Panc1 (cell line): ENCODE data around the gene IL1F10.

Source experiments
- REST ChIP-seq, 2 experiments: IDR thresholded peaks; 2 replicates each; pipeline ENCODE4 v1.6.1; 2011 to 2012; ENCODE audit warnings: low read depth in 2 of 2, control low read depth in 1 of 2, low read length in 1 of 2, mild to moderate bottlenecking in 1 of 2, moderate library complexity in 1 of 2; ENCODE audit not compliant: insufficient read depth in 1 of 2
- TF ChIP-seq, protein P1 (sequence below): fragments of 450-650 bp; IDR thresholded peaks from 2 replicates; pipeline ENCODE4 v1.5.1; 2017; ENCODE audit warnings: mild to moderate bottlenecking

DNA sequence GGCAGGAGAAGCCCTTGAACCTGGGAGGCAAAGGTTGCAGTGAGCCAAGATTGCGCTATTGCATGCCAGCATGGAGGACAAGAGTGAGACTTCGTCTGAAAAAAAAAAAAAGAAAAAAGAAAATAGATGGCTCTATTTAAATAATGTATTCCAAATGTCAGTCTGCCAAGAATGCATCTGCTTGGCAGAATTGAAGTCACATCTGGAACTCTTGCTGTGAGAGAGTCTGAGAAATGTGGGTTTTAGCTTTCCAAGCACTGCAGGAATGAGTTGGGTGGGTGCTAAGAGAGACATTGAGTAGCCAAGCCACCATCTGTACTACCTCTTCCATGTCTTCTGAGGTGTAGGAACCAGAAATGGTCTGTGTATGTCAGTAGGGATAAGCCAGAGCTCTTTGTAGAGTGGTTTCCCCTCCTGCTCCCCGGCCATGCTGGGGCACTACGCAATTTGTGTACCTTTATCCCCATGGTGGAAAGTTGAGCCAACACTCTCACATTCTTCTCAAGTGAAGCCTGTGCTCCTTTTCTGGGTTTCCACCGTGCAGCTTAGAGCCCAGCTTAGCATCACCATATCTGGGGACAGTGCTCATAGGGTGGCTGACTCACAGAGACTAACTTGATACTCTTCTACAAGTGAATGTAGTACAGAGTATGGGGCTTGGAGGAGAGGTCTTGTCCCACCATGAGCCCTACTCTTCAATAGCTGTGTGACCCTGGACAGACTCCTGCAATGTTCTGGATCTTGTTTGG, 25.3 kb downstream of the IL1F10 start:
- TF ChIP-seq, protein P1, sequence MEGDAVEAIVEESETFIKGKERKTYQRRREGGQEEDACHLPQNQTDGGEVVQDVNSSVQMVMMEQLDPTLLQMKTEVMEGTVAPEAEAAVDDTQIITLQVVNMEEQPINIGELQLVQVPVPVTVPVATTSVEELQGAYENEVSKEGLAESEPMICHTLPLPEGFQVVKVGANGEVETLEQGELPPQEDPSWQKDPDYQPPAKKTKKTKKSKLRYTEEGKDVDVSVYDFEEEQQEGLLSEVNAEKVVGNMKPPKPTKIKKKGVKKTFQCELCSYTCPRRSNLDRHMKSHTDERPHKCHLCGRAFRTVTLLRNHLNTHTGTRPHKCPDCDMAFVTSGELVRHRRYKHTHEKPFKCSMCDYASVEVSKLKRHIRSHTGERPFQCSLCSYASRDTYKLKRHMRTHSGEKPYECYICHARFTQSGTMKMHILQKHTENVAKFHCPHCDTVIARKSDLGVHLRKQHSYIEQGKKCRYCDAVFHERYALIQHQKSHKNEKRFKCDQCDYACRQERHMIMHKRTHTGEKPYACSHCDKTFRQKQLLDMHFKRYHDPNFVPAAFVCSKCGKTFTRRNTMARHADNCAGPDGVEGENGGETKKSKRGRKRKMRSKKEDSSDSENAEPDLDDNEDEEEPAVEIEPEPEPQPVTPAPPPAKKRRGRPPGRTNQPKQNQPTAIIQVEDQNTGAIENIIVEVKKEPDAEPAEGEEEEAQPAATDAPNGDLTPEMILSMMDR, result no peak
- no peak for TF ChIP-seq REST (IDR thresholded peaks at IDR 0.05; ENCODE audit: insufficient read depth in 1 of 2, low read depth in 2 of 2, low read length in 1 of 2)
